Posterior cingulate gyrus (tissue), 11 donors: ENCODE results near the gene INCA1.

Experiments used
- DNase-seq, 10 donors: peaks; one replicate each; pipeline versions ENCODE4 v3.0.0 to v3.0.0-alpha.2; 2020 to 2021; ENCODE audit warnings: mixed read lengths in 3 of 10
- intact Hi-C: fragments of 100-400 bp; cut with DNase I; formaldehyde crosslinking; loops from one replicate; pipeline ENCODE4 v1.15.1; 2023

Gene INCA1

DNA sequence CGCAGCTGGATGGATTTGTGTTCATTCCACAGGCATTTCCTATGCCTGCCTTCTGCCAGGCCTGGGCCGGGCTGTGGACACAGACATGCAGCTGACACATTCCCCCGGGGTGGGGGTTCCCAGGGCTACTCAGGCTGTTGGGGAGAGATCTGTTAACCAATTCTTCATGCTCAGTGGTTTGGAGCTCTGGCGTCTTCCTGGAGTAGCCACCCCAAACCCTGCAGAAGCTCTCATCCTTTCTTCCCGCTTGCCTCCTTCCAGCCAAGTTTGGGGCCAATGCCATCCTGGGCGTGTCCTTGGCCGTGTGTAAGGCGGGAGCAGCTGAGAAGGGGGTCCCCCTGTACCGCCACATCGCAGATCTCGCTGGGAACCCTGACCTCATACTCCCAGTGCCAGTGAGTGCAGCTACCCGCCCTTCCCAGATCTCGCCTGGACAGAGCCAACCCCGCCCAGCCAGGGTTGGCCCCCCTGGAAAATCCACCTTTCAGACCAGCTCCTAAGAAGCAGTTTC is 43.8 kb downstream of the INCA1 start:
- peak in 2 of 10 donors; percentile 45 to 77 for DNase-seq
- intact Hi-C loops: no loop called here

DNA sequence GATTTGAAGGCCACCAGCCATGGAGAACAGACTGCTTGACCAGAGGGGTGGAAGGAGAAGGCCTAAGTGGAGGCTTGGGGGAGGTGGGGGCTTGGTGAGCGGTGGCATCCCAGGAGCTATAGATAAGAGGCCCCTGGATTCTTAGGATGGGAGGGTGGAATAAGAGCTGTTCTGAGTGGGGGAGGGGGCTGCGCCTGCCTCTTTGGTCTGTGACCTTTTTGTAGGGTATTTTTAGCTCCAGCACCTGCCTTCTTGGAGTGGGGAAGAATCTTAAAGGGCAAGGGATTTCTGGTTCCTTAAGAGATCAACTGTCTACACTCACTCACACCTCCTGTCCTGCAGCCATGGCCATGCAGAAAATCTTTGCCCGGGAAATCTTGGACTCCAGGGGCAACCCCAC is 45.8 kb downstream of the INCA1 start:
- intact Hi-C loops: no loop called here
- peak in 1 of 10 donors; percentile 28 for DNase-seq

DNA sequence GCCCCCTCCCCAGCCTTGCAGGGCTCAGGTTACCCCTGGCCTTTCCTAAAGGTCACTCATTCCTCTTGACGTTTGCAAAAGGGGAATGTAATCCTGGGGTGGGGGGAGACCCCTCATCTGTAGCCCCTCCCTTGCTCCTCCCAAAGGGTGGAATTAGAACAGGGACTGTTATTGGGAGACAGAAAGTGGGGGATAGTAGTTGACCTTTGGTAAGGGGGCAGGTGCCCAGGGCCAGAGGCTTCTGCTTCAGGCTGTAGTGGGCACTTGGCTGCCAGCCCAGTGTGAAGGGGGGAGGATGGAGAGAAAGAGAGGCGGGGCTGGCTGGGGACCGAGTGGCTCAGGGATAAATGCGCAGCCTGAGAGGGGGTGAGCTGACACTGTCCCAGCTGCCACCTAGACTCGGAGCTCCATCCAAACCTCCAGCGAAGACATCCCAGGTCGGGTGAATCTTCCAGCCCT is 46.5 kb downstream of the INCA1 start, which contains the start of gene ENO3:
TSS of gene ENO3 (plus strand) at position 374 of the 459 bp plus-strand sequence. CDS start 711 bp downstream, outside the sequence.
- DNase-seq: peak in 1 of 10 donors; percentile 63
- intact Hi-C loops: no loop called here

DNA sequence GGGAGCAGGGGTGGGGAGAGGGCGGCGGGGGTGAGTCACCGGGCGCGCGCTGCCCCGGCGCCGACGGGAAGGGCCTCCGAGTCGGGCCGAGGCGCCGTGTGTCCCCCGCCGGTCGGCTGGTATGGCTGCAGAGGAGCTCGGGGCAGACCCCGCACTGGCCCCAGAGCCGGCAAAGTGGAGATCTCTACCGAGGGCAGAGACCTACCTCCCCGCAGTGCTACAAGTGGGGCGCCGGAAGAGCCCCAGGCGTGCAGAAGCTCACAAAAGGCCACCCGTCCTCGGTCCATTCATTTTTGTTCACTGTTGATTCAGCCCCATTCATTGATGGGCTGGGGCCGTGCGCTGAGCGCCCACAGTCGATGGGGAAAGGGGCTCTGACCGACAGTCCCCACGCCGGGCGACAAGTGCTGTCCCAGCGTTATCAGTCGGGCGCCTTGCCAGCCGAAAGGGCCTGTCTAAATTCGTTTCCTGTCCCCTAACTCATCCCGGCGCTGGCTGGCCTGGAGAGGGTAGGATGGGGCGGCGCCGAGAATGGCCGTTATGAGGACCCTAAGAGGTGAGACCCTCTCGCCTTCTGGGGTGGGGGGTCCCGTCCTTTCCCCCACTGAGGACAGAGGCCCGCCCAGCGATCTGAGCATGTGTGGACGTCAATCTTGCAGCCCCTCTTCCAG is 47.1 kb downstream of the INCA1 start:
- DNase-seq: peak in 3 of 10 donors; percentile 19 to 87 (median 64)
- intact Hi-C loops: no loop called here

DNA sequence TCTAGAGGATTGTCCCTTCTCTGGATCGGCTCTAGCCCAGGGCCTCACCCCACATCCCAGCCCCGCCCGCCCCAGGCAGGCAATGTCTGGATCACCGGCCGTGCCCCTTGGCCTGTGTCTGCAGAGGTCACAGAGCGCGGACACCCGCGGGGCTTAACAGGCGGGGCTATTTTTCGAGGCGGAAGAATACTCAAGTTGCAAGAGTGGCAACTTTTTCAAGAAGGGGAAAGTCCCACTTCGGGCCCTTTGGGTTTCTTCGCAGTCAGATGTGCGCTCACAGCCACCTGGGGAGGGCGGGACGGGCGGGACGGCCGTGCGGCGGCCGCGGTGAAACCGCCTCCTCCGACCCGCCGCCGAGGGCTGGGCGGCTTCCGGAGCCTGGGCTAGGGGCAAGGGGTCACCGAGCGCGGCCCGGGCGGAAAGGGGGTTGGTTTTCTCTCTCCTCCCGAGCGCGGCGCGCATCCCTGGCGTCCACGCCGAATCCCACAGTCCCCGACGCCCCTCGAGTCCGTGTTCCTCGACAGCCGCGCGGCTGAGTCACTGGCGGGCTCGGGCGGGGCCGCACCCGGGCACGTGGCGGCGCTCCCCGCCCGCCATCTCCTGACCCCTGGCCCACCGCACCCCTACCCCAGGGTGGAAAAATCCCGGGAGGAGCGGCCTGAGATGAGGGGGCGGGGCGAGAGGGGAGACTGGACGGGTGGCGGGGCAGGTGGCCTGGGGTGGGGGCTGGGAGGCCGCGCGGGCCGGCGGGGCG is 47.8 kb downstream of the INCA1 start:
- intact Hi-C loops: loop anchor here (5.0 kb wide), 1 partner anchor 38 kb away; the partner anchor contains the start of gene CAMTA2
- DNase-seq: peak in 2 of 10 donors; percentile 34 to 86

DNA sequence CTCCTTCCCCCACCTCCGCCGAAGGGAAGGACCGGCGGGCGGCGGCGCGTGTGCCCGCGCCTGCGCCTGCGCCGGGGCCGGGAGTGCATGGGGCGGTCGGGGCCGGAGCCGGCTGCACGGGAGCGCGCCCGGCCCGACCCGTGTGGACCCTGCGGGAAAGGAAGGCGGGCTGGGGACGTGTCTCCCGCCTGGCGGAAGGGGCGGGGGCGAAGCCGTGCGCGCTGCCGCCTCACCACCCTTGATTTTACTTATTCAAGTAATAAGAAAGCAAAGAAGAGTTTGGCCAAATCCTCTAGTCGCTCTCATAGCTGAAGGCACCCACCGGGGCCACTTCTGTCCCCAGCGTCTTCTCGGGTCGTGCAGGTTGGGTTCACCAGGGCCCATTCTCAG is 48.4 kb downstream of the INCA1 start:
- intact Hi-C loops: loop anchor here (1.0 to 5.0 kb wide), 2 partner anchors 18 to 38 kb away; partner anchors contain the start of genes CAMTA2 and SPAG7
- peak; percentile 55 to 96 (median 69) for DNase-seq

DNA sequence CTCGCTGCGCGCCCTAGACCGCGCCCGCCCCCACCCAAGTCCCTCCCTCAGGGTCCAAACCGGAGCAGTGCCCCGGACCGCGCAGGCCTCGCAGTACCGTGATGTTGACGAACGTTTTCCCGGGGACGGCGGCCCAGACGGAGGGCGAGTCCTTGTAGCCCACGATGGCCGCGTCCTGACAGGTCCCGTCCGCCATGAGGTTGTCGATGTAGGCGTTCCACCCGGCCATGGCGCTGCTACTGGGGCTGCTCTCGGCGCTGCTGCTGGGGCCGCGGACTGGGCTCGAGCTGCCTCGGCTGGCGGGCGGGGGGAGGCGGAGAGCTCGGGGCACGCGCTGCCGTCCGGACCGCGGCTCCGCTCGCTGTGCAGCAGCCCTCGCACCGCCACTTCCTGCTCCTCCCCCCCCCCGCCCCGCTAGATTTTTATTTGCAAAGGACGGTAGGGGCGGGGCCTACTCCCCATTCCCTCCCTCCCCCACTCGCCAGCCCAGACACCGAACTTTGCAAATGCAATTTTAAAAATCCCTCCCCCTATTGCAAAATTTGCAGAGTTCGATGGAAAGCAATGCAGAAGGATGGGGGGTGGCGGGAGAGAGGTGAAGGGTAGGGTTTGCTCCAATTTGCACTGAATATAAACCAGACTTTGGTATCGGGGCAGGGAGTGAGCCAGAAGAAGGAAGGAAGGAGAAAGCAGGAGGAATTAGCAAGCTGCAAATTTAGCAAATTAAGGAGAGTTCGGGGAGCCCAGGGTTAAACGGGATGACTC is 49.0 kb downstream of the INCA1 start, which contains the start of gene PFN1:
TSS of gene PFN1 (minus strand) at position 365 of the 765 bp plus-strand sequence. CDS start at position 229, 136 bp downstream.
- intact Hi-C loops: loop anchor here (1.0 to 5.0 kb wide), 2 partner anchors 19 to 39 kb away; partner anchors contain the start of genes CAMTA2 and SPAG7
- peak; percentile 63 to 96 (median 80) for DNase-seq

DNA sequence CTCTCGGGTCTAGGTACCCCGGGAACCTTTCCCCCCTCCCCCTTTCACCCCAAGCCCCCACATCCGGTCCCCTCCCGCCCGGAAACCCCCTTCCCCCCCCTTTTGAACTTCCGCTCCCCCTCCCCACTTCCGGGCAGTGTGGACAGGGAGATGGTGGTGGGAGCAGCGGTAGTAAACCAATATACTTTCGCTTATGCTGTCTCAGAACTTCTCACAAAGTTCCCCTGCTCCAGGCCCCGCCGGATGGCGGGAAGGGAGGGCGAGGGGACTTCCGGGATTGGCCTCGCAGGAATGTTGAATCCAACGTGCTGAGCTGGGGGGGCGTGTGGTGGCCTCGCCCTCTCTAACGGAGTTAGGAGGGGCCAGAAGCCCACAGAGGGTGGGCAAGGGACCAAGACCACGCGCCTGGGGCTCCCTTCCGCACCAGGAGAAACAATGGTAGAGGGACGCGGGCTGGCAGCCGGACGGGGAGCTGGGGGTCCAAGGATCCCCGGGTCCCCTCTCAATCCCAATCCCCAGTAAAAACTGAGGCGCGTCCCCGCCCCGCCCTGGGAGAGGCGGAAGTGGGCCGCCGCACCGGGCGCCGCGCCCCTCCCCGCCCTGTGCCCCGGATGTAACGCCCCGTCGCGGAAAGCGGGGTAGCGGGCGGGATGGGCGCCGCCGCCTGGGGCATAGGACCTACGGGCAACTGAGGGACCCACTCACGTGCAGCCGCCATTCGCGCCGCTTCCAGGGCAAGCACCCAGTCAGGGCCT is 49.7 kb downstream of the INCA1 start:
- peak in 6 of 10 donors; percentile 31 to 90 (median 44) for DNase-seq
- intact Hi-C loops: loop anchor here (1.0 to 5.0 kb wide), 2 partner anchors 20 to 40 kb away; partner anchors contain the start of genes CAMTA2 and SPAG7

DNA sequence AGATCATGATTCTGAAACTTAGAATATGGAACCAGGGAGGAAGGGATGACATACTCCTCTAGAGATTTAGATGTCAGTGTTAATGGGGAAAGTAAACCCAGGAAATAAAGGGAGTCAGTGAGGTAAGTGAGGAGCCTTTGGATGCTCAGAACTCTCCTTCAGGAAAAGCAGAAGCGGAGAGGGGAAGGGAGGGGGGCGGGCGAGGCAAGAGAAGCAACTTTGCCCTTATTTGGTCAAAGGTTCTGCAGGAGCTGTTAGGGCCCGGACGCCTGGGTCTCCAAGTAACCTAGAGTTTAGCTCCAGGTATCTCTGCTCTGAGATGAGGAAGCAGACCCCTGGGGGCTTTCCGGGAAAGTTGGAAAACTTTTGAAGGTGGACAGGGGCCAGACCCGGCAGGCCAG is 50.3 kb downstream of the INCA1 start:
- peak in 1 of 10 donors; percentile 39 for DNase-seq
- intact Hi-C loops: loop anchor here (5.0 kb wide), 1 partner anchor 40 kb away; the partner anchor contains the start of gene CAMTA2

DNA sequence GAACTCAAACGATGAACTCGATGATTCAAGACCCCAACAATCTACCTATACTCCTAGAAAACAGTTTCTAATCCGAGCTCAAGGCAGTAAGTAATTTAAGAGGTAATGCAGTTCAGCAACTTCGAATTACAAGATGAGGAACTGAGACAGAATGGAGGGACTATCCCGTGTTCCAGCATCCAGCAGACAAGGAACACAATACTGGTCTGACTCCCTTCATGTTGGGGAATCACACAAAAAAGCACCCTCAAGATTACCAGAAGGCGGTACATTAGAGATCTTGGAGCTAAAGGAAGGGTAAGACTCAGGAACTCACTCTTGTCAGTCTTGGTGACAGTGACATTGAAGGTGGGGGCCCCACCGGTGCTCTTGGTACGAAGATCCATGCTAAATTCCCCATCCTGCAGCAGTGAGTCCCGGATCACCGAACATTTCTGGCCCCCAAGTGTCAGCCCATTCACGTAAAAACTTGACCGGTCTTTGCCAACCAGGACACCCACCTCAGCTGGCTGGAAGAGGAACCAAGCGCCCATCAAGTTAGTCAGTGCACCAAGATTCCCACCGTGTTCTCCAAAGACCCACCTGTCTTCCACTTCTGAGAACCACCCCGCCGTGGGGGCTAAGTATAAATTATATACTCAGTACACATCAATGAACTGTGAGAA is 50.9 kb downstream of the INCA1 start:
- intact Hi-C loops: loop anchor here (5.0 kb wide), 1 partner anchor 41 kb away; the partner anchor contains the start of gene CAMTA2
- no peak for DNase-seq

DNA sequence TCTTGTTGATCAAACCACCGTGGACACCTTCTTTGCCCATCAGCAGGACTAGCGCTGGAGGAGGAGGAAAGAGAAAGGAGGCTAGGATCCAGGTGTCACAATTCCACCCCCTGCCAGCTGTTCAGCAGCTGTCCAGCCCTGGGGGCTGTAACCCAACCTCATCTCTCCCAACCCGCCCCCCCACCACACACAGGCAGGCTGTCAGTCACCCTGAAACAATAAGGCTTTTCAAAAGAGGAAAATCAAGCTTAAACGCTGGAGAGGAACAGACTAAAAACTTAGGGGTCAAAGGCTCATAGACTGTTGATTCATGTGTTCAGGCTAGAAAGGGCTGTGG is 51.4 kb downstream of the INCA1 start:
- no peak for DNase-seq
- intact Hi-C loops: loop anchor here (5.0 kb wide), 1 partner anchor 41 kb away; the partner anchor contains the start of gene CAMTA2

DNA sequence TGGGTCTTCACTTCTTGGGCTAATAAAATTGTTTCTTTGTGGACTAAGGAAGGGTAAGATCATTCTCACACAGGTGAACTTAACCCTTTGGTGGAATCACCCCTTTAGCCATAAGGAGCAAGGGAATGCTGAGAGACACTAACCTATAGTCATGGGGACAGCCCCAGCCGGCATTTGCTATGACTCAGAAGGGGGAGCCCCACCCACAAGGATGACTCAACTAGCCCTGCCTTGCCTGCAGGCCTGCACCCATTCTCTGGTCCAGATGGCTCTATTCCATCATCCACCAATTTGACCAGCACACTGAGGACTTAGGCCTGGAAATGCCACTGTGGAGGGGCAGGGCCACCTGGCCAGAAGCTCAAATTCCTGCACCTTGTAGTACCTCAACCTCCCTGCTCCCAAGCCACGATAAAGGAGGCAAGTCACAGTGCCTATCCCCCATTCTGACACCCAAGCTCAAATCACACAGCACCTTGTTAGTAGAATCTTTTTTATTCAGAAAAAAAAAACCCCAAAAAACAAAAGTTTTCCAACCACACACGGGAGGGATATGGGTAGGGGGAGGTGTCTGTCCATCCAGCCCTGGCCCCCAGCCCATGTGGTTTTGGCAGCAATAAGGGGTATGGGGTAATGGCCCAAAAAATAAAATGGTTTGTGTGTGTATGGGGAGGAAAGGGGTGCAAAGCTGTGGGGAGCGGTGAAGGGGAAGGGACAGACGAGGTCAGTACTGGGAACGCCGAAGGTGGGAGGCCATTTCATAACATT is 52.0 kb downstream of the INCA1 start:
- intact Hi-C loops: loop anchor here (5.0 kb wide), 1 partner anchor 42 kb away; the partner anchor contains the start of gene CAMTA2
- peak in 7 of 10 donors; percentile 26 to 92 (median 74) for DNase-seq

DNA sequence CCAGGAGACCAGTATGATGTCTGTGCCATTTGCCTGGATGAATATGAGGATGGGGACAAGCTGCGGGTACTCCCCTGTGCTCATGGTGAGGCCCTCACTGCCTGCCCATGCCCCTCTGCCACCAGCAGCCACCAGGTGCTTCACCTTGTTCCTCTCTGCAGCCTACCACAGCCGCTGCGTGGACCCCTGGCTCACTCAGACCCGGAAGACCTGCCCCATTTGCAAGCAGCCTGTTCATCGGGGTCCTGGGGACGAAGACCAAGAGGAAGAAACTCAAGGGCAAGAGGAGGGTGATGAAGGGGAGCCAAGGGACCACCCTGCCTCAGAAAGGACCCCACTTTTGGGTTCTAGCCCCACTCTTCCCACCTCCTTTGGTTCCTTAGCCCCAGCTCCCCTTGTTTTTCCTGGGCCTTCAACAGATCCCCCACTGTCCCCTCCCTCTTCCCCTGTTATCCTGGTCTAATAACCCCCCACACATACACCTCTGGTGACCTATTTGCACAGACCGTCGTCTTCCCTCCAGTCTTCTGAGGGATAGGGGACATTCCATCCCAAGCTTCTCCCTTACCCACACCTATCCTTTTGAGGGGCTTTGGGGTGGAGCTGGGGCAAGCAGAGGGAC is 52.7 kb downstream of the INCA1 start:
- intact Hi-C loops: loop anchor here (5.0 kb wide), 1 partner anchor 43 kb away; the partner anchor contains the start of gene CAMTA2
- DNase-seq: peak in 2 of 10 donors; percentile 44 to 74

DNA sequence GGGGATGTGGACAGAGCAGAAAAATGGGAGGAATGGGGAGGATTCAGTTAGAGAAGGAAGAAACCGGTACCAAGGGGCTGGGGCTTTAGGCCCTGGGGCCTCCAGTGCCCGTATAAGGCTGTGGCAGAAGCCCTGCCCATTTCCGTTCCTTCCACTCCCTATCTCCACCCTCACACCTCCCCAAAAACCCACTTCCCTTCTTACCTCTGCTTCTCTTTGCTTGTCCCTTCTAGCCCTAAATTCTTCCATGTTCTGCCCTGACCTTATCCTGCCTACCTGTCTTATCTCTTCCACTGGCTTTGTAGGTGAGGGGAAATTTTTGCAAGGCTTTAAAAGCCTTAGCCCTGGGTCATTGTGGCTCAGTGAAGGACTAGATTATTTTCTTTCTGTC is 53.2 kb downstream of the INCA1 start:
- intact Hi-C loops: no loop called here
- DNase-seq: peak in 1 of 10 donors; percentile 1

DNA sequence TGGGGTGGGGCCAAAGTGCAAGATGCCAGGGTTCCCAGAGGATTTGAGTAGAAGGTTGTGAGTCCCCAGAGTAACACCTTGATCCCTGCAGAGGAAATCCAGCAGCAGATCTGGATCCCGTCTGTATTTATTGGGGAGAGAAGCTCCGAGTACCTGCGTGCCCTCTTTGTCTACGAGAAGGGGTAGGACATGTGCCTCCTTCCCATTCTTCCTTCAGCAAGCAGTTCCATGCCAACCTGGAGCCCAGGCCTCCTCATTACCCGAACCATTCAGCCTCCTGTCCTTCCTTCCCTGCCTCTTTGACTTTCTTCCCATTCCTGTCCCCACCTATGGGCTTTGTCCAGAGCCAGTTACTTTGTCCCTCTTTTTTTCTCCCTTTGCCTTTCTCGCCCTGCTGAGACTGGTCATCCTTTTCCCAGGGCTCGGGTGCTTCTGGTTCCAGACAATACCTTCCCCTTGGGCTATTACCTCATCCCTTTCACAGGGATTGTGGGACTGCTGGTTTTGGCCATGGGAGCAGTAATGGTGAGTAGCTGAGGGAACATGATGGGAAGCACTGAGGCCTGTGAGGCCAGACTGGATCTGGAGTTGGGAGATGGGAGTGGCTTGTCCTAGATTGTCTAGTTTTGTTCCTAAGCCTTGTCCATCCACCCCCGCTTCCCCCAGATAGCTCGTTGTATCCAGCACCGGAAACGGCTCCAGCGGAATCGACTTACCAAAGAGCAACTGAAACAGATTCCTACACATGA is 54.4 kb downstream of the INCA1 start:
- intact Hi-C loops: no loop called here

DNA sequence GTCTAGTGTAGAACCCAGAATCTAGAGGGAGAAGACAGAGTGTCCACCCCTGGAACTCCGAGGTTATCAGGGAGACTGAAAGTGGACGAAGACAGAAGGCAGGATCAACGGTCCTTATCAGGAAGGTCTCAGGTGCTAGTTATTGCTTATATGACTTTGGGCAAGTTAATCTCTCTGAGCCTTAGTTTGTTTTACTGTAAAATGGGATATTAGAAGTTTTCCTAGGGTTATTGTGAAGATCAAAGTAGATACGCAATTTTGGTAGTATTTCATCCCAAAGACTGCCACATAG is 56.1 kb downstream of the INCA1 start:
- intact Hi-C loops: loop anchor here (2.0 kb wide), 1 partner anchor 26 kb away; the partner anchor contains the start of gene SPAG7
- DNase-seq: no peak

More for the DNA sequence above, 54.4 kb downstream of the INCA1 start:
- DNase-seq: peak in 3 of 10 donors; percentile 2 to 41 (median 12)
